Activated T-helper 17 cell treated with anti-CD3 and anti-CD28 coated beads, Interleukin-2, amount 50 U/mL, for 72 hours (primary cell): ENCODE measurements around the gene DCP2. TPM values are rescaled to one million over a fixed set of nuclear protein-coding genes. Genes with fewer than 3 reads are reported as not detected.
"Not testable (repeated sequence)": the region's sequence is repeated elsewhere in the genome, so short reads cannot be mapped to it uniquely, and the experiment has no call there.

Experiments used
- ATAC-seq: fragments of 150-1000 bp; cut with Tn5 transposase; replicated peaks from 2 replicates; pipeline ENCODE4 v1.10.0; 2021; ENCODE audit warnings: mild to moderate bottlenecking, moderate library complexity
- H3K27ac Mint-ChIP-seq: one replicate; pipeline ENCODE4 v1.8.0; 2022; ENCODE audit warnings: mixed read lengths
- H3K27me3 Mint-ChIP-seq: one replicate; pipeline ENCODE4 v1.8.0; 2022; ENCODE audit warnings: mixed read lengths
- H3K36me3 Mint-ChIP-seq: one replicate; pipeline ENCODE4 v1.8.0; 2022; ENCODE audit warnings: low read depth, mild to moderate bottlenecking, mixed read lengths
- H3K4me1 Mint-ChIP-seq: one replicate; pipeline ENCODE4 v1.8.0; 2022; ENCODE audit warnings: mixed read lengths
- H3K4me3 Mint-ChIP-seq: one replicate; pipeline ENCODE4 v1.8.0; 2022; ENCODE audit warnings: mild to moderate bottlenecking, mixed read lengths
- H3K9me3 Mint-ChIP-seq: one replicate; pipeline ENCODE4 v1.8.0; 2022; ENCODE audit warnings: mixed read lengths
- total RNA-seq, 2 donors: library from RNA; stranded (reverse); gene quantifications; one replicate each; pipeline ENCODE4 v1.2.3, GENCODE V29; 2022

Gene DCP2
- total RNA-seq, 2 donors from 2014 or later = 66.6 to 88.0 TPM

DNA sequence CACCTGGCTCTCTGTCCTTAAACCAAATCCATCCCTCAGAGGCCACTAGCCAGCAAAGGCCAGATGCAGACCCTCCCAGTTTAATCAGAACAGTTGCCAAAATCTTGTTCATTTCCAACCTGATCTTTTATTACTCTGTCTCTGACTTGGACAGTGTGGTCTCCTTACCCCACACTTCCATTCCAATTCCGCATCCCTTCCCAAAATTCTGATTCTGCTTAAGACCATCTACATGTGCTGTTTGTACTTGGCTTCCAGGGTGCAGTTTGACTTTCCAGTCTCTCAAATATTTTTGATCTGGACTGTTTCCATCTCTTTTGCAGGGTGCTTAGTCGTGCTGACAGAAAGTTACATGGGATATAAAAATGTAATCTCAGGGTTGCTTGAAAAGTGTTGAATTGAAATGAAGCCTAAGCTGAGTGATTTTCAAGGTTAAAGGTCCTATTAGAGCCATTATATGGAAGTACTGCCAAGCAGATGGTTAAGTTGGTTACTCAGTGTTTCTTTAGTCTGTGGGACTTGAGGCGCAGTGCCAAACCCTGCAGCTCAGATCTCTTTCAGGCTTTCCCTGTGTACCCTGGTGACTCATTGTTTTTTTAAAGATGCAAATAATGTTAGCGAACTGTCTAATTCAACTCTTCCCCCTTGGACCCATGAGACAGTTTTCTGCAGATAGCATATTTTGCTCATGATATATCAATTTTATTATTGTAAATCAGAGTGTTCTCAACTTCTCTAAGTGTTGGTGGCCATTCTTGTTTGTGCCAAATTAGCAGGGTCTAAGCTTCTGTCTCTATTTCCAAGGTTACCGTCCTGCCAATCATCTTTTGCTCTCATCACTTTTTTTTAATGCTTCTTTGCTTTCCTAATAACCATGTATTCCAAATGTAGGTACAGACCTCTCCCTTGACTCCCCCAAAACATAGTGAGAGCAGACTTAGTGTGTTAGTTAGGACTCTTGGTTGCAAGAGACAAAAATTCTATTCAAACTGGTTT is 18.2 kb upstream of the DCP2 start:
- Mint-ChIP-seq H3K36me3 (no peaks in the 10 kb centered on the region), H3K4me3 (no peak overlapping the region), H3K27ac (peak overlapping the region; percentile 1), H3K9me3 (no peaks in the 10 kb centered on the region), H3K27me3 (no peaks in the 10 kb centered on the region), H3K4me1 (peaks cover 5% of the 10 kb centered on the region)
- ATAC-seq = peak; percentile 95

DNA sequence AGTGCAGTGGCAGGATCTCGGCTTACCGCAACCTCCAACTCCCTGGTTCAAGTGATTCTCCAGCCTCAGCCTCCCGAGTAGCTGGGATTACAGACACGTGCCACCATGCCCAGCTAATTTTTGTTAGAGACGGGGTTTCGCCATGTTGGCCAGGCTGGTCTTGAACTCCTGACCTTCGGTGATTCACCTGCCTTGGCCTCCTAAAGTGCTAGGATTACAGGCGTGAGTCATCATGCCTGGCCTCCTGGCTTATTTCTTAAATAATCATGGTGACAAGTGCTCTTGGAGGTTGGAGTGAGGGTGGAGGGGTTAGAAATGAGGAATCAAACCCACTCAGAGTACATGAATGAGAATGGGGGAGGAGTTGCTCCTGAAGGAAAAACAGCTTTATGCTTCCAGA is 16.7 kb upstream of the DCP2 start:
- not testable (repeated sequence) for H3K4me3 Mint-ChIP-seq, ATAC-seq, H3K27me3 Mint-ChIP-seq, H3K27ac Mint-ChIP-seq, H3K36me3 Mint-ChIP-seq, H3K9me3 Mint-ChIP-seq
- peaks cover 12% of the 10 kb centered on the region for H3K4me1 Mint-ChIP-seq

DNA sequence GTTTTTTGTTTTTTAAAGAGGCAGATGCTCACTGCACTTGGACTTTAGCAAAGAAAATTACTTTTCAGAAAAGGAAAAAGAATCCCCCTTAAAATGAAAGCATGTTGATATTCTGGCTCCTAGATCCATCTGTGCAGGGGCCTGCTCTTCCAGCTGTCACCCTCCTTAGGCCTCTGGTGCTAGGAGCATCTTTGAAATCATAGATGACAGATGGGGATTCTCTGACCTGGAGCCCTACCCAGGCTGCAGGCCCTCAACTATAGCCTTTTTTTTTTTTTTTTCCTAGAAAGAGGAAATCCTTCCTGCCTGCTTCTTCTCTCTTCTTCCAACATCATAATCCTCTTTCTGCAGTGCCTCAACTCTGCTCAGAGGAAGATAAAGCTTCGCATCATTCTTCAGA is 16.3 kb upstream of the DCP2 start:
- Mint-ChIP-seq H3K4me3 (no peak overlapping the region), H3K4me1 (peaks cover 12% of the 10 kb centered on the region), H3K27me3 (no peaks in the 10 kb centered on the region), H3K27ac (no peak overlapping the region), H3K36me3 (no peaks in the 10 kb centered on the region), H3K9me3 (no peaks in the 10 kb centered on the region)
- ATAC-seq = no peak

DNA sequence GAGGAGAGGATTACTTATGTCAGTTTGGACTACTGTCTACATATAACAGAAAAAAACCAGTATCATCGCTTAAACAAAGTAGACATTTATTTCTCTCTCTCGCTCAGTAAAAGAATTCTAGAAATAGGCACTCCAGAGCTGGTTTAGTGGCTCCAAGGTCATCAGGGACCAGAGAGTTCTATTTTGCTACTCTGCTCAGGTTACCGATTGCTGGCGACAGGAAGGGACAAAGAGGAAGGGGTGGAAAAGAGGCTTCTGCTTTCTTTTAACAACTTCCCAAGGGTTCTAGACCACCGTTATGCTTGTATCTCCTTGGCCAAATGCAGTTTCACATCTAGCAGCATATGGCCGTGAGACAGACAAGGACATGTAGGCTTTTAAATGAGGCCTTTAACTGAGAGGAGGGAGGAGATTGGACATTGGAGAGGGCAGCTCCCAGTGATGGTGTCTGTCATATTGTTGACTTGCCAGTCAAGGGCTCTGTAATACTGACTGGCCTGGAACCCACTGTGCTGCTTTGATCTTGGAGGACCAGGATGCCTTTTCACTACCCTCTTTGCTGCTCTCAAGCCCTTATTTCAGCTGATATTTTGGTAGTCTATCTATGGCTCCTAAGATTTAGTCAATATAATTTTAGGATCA is 15.6 kb upstream of the DCP2 start:
- H3K36me3 Mint-ChIP-seq = no peaks in the 10 kb centered on the region
- no peaks in the 10 kb centered on the region for H3K27me3 Mint-ChIP-seq
- no peak overlapping the region for H3K27ac Mint-ChIP-seq
- peaks cover 15% of the 10 kb centered on the region for H3K4me1 Mint-ChIP-seq
- no peaks in the 10 kb centered on the region for H3K9me3 Mint-ChIP-seq
- no peak for ATAC-seq
- H3K4me3 Mint-ChIP-seq = no peak overlapping the region

- not testable (repeated sequence) for H3K9me3 Mint-ChIP-seq, H3K27me3 Mint-ChIP-seq, H3K36me3 Mint-ChIP-seq, ATAC-seq
- H3K4me3 Mint-ChIP-seq = peak overlapping the region; percentile 57
- H3K27ac Mint-ChIP-seq = peak overlapping the region; percentile 88
- H3K4me1 Mint-ChIP-seq = peaks cover 18% of the 10 kb centered on the region
These were observed 13.2 kb upstream of the DCP2 start for GRCh38 chr5:112963374-112963733.

DNA sequence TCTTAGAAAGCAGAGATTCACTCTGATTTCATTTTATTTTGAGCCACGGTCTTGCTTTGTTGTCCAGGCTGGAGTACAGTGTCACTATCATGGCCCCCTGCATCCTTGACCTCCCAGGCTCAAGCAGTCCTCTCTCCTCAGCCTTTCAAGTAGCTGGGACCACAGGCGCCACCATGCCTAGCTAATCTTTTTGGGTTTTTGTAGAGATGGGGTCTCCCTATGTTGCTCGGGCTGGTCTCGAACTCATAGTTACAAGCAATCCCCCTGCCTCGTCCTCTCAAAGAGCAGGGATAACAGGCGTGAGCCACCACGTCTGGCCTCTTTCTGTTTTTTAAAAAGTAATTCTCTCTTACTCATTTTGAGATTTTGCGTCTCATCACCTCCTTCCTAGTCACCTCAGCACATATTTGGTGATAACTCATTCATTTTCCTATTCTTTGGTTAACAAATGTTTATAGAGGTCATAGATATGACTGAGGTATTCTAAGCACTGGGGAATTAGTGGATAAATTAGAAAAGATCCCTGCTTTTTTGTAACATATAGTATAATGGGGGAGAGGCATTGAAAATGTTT is 10.8 kb upstream of the DCP2 start:
- no peaks in the 10 kb centered on the region for H3K9me3 Mint-ChIP-seq
- H3K27ac Mint-ChIP-seq = peak overlapping the region; percentile 47
- H3K4me3 Mint-ChIP-seq = peak overlapping the region; percentile 19
- no peaks in the 10 kb centered on the region for H3K36me3 Mint-ChIP-seq
- peaks cover 21% of the 10 kb centered on the region for H3K4me1 Mint-ChIP-seq
- no peaks in the 10 kb centered on the region for H3K27me3 Mint-ChIP-seq
- peak; percentile 48 for ATAC-seq

GRCh38 chr5:112967520-112968083 is 9.0 kb upstream of the DCP2 start:
- Mint-ChIP-seq H3K36me3 (no peaks in the 10 kb centered on the region), H3K9me3 (no peaks in the 10 kb centered on the region), H3K4me3 (no peak overlapping the region), H3K27ac (no peak overlapping the region), H3K4me1 (peaks cover 21% of the 10 kb centered on the region), H3K27me3 (no peaks in the 10 kb centered on the region)
- ATAC-seq = no peak

DNA sequence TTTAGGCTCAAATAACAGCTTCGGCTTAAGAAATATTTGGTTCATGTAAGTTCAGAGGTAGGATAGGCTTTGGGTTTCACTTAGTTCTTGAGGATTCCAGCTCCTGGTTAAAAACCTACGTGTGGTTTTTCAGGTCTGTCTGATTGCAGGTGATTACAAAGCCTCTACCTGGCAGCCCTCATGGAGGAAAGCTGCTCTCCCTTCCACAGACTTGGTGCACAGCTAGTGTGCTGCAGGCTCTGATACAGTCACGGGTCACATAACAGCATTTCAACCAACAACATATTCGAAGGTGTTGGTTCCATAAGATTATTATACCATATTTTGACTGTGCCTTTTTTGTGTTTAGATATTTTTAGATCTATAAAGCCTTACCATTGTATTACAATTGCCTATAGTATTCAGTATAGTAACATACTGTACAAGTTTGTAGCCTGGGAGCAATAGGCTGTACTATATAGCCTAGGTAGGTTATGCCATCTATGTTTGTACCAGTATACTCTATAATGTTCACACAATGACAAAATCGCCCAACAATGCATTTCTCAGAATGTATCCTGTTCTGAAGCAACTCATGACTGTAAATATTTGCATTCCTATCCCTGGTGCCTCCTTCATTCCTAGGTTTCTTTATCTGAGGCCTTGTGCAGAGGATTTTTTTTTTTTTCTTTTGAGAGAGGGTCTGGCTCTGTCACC is 8.0 kb upstream of the DCP2 start:
- Mint-ChIP-seq H3K27ac (peak overlapping the region; percentile 64), H3K9me3 (no peaks in the 10 kb centered on the region), H3K4me1 (peaks cover 20% of the 10 kb centered on the region), H3K4me3 (no peak overlapping the region), H3K36me3 (no peaks in the 10 kb centered on the region), H3K27me3 (no peaks in the 10 kb centered on the region)
- ATAC-seq = no peak

GRCh38 chr5:112971276-112971675 is 5.3 kb upstream of the DCP2 start:
- Mint-ChIP-seq H3K36me3 (no peaks in the 10 kb centered on the region), H3K9me3 (no peaks in the 10 kb centered on the region), H3K27me3 (no peaks in the 10 kb centered on the region), H3K4me3 (no peak overlapping the region), H3K27ac (no peak overlapping the region), H3K4me1 (peaks cover 14% of the 10 kb centered on the region)
- no peak for ATAC-seq

DNA sequence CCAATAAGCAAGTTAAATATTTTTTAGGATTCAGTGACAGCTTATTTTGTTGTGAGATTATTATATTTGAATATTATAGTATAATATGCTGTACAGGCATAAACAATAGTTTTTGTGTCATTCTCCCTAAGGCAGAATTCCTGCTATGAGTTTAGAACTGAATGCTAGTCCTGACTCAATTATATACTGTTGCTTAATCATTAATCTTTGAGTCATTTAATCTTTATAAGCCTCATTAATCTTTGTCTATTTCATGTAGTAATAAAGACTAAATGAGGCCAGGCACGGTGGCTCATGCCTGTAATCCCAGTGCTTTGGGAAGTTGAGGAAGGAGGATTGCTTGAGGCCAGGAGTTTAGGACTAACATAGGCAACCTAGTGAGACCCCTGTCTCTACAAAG is 3.6 kb upstream of the DCP2 start:
- Mint-ChIP-seq H3K27ac (no peak overlapping the region), H3K4me3 (no peak overlapping the region), H3K4me1 (peaks cover 13% of the 10 kb centered on the region), H3K36me3 (peaks cover 17% of the 10 kb centered on the region), H3K9me3 (no peaks in the 10 kb centered on the region), H3K27me3 (no peaks in the 10 kb centered on the region)
- no peak for ATAC-seq

GRCh38 chr5:112973904-112974303 is 2.7 kb upstream of the DCP2 start:
- Mint-ChIP-seq H3K36me3 (peaks cover 22% of the 10 kb centered on the region), H3K27me3 (no peaks in the 10 kb centered on the region), H3K27ac (no peak overlapping the region)

DNA sequence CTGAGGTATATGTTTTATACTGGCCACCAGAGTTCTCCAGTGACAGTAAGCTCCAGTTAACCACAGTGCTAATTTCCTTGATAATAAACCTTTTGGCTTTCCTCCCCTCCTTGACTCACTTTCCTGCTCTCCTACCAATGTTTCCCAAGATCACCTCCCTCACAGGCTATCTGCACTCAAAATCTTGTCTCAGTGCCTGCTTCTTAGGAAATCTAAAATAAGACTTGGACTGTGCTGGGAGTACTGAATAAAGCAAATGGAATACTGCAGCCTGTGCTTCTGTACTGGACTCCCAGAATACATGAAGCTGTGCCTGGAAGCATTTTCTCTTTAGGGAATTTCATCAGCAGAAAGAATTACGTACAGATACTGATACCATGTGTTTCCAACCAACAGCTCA is 1.7 kb upstream of the DCP2 start:
- Mint-ChIP-seq H3K36me3 (peaks cover 29% of the 10 kb centered on the region), H3K9me3 (no peaks in the 10 kb centered on the region), H3K4me3 (peak overlapping the region; percentile 94), H3K27ac (peak overlapping the region; percentile 98), H3K27me3 (no peaks in the 10 kb centered on the region), H3K4me1 (peaks cover 14% of the 10 kb centered on the region)
- ATAC-seq = no peak

More at GRCh38 chr5:112973904-112974303, 2.7 kb upstream of the DCP2 start:
- H3K4me1 Mint-ChIP-seq = peaks cover 13% of the 10 kb centered on the region
- ATAC-seq = no peak
- H3K4me3 Mint-ChIP-seq = no peak overlapping the region
- no peaks in the 10 kb centered on the region for H3K9me3 Mint-ChIP-seq

- no peaks in the 10 kb centered on the region for H3K9me3 Mint-ChIP-seq
- peaks cover 39% of the 10 kb centered on the region for H3K36me3 Mint-ChIP-seq
- H3K4me3 Mint-ChIP-seq = peak overlapping the region; percentile 94
- peaks cover 12% of the 10 kb centered on the region for H3K4me1 Mint-ChIP-seq
- H3K27ac Mint-ChIP-seq = peak overlapping the region; percentile 98
- ATAC-seq = peak; percentile 28
- no peaks in the 10 kb centered on the region for H3K27me3 Mint-ChIP-seq
These were observed 722 bp upstream of the DCP2 start for GRCh38 chr5:112975721-112976431.
